H9 (cell line): ENCODE data around the gene SLF1. TPM values are rescaled to one million over a fixed set of nuclear protein-coding genes. Genes with fewer than 3 reads are reported as not detected.

Experiments used
- DNase-seq: peaks from one replicate; pipeline ENCODE4 v3.0.0-alpha.2; 2017
- H2AFZ ChIP-seq: one replicate; pipeline ENCODE4 v1.6.1; 2013; ENCODE audit warnings: mild to moderate bottlenecking, low read length, control low read depth, moderate library complexity
- H2AK5ac ChIP-seq: 2 replicates; pipeline ENCODE4 v1.6.1; 2013; ENCODE audit warnings: low read length, control low read depth, mixed read lengths; ENCODE audit not compliant: insufficient read length
- H2BK120ac ChIP-seq: one replicate; pipeline ENCODE4 v1.6.1; 2013; ENCODE audit warnings: low read depth, mild to moderate bottlenecking, low read length, control low read depth, inconsistent platforms; ENCODE audit not compliant: poor library complexity, severe bottlenecking
- H2BK12ac ChIP-seq: 2 replicates; pipeline ENCODE4 v1.6.1; 2013; ENCODE audit warnings: low read length, control low read depth, mixed read lengths, low read depth; ENCODE audit not compliant: insufficient read length
- H2BK15ac ChIP-seq: 2 replicates; pipeline ENCODE4 v1.6.1; 2013; ENCODE audit warnings: low read depth, low read length, control low read depth
- H2BK20ac ChIP-seq: one replicate; pipeline ENCODE4 v1.6.1; 2013; ENCODE audit warnings: low read depth, mild to moderate bottlenecking, low read length, control low read depth, inconsistent platforms; ENCODE audit not compliant: poor library complexity, severe bottlenecking
- H2BK5ac ChIP-seq: 2 replicates; pipeline ENCODE4 v1.6.1; 2013; ENCODE audit warnings: low read length, control low read depth, mixed read lengths; ENCODE audit not compliant: insufficient read length
- H3K14ac ChIP-seq: 2 replicates; pipeline ENCODE4 v1.6.1; 2013; ENCODE audit warnings: low read length, control low read depth; ENCODE audit not compliant: insufficient read depth
- H3K18ac ChIP-seq: 2 replicates; pipeline ENCODE4 v1.6.1; 2013; ENCODE audit warnings: low read depth, mild to moderate bottlenecking, mixed read lengths, low read length, control low read depth; ENCODE audit not compliant: insufficient read length
- H3K23ac ChIP-seq: 2 replicates; pipeline ENCODE4 v1.6.1; 2013; ENCODE audit warnings: low read length, control low read depth, mixed read lengths, low read depth; ENCODE audit not compliant: insufficient read length
- H3K23me2 ChIP-seq: 2 replicates; pipeline ENCODE4 v1.6.1; 2013; ENCODE audit warnings: low read depth, mild to moderate bottlenecking, mixed read lengths, low read length, control low read depth; ENCODE audit not compliant: insufficient read length, poor library complexity, severe bottlenecking
- H3K27ac ChIP-seq: 2 replicates; pipeline ENCODE4 v1.5.1; 2013; ENCODE audit warnings: low read length, control low read depth, mixed read lengths, low read depth; ENCODE audit not compliant: insufficient read length
- H3K27me3 ChIP-seq: 2 replicates; pipeline ENCODE4 v1.6.1; 2013; ENCODE audit warnings: low read length, control low read depth, inconsistent platforms; ENCODE audit not compliant: insufficient read depth
- H3K4ac ChIP-seq: 2 replicates; pipeline ENCODE4 v1.6.1; 2013; ENCODE audit warnings: low read depth, mild to moderate bottlenecking, control low read depth, inconsistent platforms, low read length, moderate library complexity
- H3K4me1 ChIP-seq: 2 replicates; pipeline ENCODE4 v1.6.1; 2013; ENCODE audit warnings: low read length, control low read depth, inconsistent platforms; ENCODE audit not compliant: insufficient read depth
- H3K4me2 ChIP-seq: 2 replicates; pipeline ENCODE4 v1.6.1; 2013; ENCODE audit warnings: low read length, control low read depth, mixed read lengths; ENCODE audit not compliant: insufficient read length, insufficient read depth
- H3K56ac ChIP-seq: 2 replicates; pipeline ENCODE4 v1.6.1; 2013; ENCODE audit warnings: low read depth, mild to moderate bottlenecking, mixed read lengths, low read length, control low read depth; ENCODE audit not compliant: insufficient read length
- H3K79me1 ChIP-seq: 2 replicates; pipeline ENCODE4 v1.6.1; 2013; ENCODE audit warnings: low read depth, mild to moderate bottlenecking, moderate library complexity, low read length, control low read depth, inconsistent platforms; ENCODE audit not compliant: insufficient read depth, poor library complexity, severe bottlenecking
- H3K79me2 ChIP-seq: 2 replicates; pipeline ENCODE4 v1.6.1; 2013; ENCODE audit warnings: low read length, control low read depth, inconsistent platforms; ENCODE audit not compliant: insufficient read depth
- H3K9ac ChIP-seq: 2 replicates; pipeline ENCODE4 v1.6.1; 2013; ENCODE audit warnings: low read length, control low read depth, mixed read lengths; ENCODE audit not compliant: insufficient read length; ENCODE audit errors: extremely low read depth
- H3K9me3 ChIP-seq: one replicate; pipeline ENCODE4 v1.6.1; 2013; ENCODE audit warnings: low read depth, low read length, inconsistent platforms; ENCODE audit not compliant: control insufficient read depth
- H3T11ph ChIP-seq: one replicate; pipeline ENCODE4 v1.6.1; 2013; ENCODE audit warnings: mild to moderate bottlenecking, low read length, control low read depth, inconsistent platforms
- H4K20me1 ChIP-seq: one replicate; pipeline ENCODE4 v1.6.1; 2013; ENCODE audit not compliant: control insufficient read depth, insufficient read length, insufficient read depth
- H4K5ac ChIP-seq: 2 replicates; pipeline ENCODE4 v1.6.1; 2013; ENCODE audit warnings: low read depth, mild to moderate bottlenecking, mixed read lengths, low read length, control low read depth; ENCODE audit not compliant: insufficient read length
- H4K8ac ChIP-seq: replicated peaks from 2 replicates; pipeline ENCODE4 v1.6.1; 2013; ENCODE audit warnings: low read length, control low read depth, mixed read lengths, low read depth; ENCODE audit not compliant: insufficient read length
- H4K91ac ChIP-seq: 2 replicates; pipeline ENCODE4 v1.6.1; 2013; ENCODE audit warnings: low read depth, mild to moderate bottlenecking, moderate library complexity, mixed read lengths, low read length, control low read depth; ENCODE audit not compliant: insufficient read length
- H3K27ac Mint-ChIP-seq, 3 experiments: 2 replicates in 2 of 3; 3 replicates in 1 of 3; pipeline ENCODE4 v1.8.0; 2020 to 2021; ENCODE audit warnings: mixed read lengths in 3 of 3, mild to moderate bottlenecking in 1 of 3, moderate library complexity in 1 of 3
- H3K27me3 Mint-ChIP-seq: 2 replicates; pipeline ENCODE4 v1.8.0; 2021; ENCODE audit warnings: low read depth, mild to moderate bottlenecking, moderate library complexity, mixed read lengths
- H3K36me3 Mint-ChIP-seq, 3 experiments: 2 replicates in 2 of 3; 3 replicates in 1 of 3; pipeline ENCODE4 v1.8.0; 2020 to 2021; ENCODE audit warnings: low read depth in 3 of 3, mixed read lengths in 3 of 3; ENCODE audit not compliant: insufficient read depth in 1 of 3
- H3K4me1 Mint-ChIP-seq, 2 experiments: 2 replicates each; pipeline ENCODE4 v1.8.0; 2020; ENCODE audit warnings: mixed read lengths in 2 of 2
- H3K4me3 Mint-ChIP-seq, 2 experiments: 2 replicates in 1 of 2; 3 replicates in 1 of 2; pipeline ENCODE4 v1.8.0; 2020 to 2021; ENCODE audit warnings: mild to moderate bottlenecking in 2 of 2, mixed read lengths in 2 of 2, moderate library complexity in 1 of 2
- H3K9me3 Mint-ChIP-seq, 2 experiments: 2 replicates in 1 of 2; 3 replicates in 1 of 2; pipeline ENCODE4 v1.8.0; 2020; ENCODE audit warnings: mild to moderate bottlenecking in 2 of 2, mixed read lengths in 2 of 2, moderate library complexity in 1 of 2
- total RNA-seq: library from RNA; stranded (reverse); gene quantifications from 2 replicates; pipeline ENCODE4 v1.2.1, GENCODE V29; 2021
- TF ChIP-seq, protein P1 (sequence below): fragments of 200-600 bp; sonication (generic); conservative IDR thresholded peaks from 3 replicates; pipeline ENCODE4 v1.8.0; 2021; ENCODE audit warnings: antibody characterized with exemption, mild to moderate bottlenecking

The SLF1 gene
- total RNA-seq, 1 experiment from 2014 or later: 12.5 TPM

DNA sequence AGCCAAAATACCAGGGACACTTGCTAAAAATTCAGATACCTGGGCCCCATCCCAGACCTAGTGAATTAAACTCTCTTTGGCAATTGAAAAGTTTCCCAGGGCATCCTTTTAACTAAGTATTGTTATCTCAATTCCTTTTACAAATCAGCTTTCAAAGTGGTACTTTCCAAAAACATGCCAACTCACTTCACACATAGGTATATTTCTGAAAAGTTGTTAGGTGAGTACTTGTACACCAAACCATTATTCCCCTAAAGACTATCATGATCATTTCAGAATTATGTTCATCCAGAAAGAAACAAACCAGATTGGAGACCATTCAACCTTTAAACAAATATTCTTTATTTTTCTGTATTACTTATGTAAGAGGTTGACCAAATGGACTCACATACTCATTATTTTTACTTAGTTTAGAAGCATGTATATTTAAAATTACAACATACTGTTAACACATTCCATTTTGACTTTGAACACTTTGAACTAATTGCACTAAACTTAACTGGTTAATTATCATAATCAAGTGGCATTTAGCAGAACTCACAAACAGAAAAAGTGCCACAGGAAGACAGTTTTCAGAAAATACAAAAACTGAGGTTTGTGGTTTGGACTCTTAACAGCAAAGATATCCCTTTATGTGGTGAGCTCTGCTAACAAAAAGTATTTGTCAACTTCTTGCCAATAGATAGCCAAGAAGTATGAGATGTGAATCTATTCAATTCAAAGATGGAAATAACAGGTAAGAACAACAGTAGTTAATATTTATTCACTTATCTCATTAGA lies 40.8 kb upstream of the SLF1 start:
- H3K4ac ChIP-seq: no peak overlapping the region
- H3K18ac ChIP-seq: no peak overlapping the region
- no peaks in the 10 kb centered on the region for H3K9me3 ChIP-seq
- H3K27me3 ChIP-seq: no peaks in the 10 kb centered on the region
- TF ChIP-seq, protein P1, sequence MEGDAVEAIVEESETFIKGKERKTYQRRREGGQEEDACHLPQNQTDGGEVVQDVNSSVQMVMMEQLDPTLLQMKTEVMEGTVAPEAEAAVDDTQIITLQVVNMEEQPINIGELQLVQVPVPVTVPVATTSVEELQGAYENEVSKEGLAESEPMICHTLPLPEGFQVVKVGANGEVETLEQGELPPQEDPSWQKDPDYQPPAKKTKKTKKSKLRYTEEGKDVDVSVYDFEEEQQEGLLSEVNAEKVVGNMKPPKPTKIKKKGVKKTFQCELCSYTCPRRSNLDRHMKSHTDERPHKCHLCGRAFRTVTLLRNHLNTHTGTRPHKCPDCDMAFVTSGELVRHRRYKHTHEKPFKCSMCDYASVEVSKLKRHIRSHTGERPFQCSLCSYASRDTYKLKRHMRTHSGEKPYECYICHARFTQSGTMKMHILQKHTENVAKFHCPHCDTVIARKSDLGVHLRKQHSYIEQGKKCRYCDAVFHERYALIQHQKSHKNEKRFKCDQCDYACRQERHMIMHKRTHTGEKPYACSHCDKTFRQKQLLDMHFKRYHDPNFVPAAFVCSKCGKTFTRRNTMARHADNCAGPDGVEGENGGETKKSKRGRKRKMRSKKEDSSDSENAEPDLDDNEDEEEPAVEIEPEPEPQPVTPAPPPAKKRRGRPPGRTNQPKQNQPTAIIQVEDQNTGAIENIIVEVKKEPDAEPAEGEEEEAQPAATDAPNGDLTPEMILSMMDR: no peak
- H3K36me3 Mint-ChIP-seq: no peaks in the 10 kb centered on the region
- no peak overlapping the region for H3K27ac ChIP-seq
- H4K8ac ChIP-seq: no peak overlapping the region
- H3K4me1 Mint-ChIP-seq: peaks cover 21 to 23% of the 10 kb centered on the region in 2 experiments
- no peak overlapping the region for H3K14ac ChIP-seq
- H3K27me3 Mint-ChIP-seq: no peaks in the 10 kb centered on the region; the same call in 1 of the 2 replicates
- H2AFZ ChIP-seq: no peak overlapping the region
- no peak overlapping the region for H3T11ph ChIP-seq
- H3K79me1 ChIP-seq: no peaks in the 10 kb centered on the region
- H2BK120ac ChIP-seq: no peak overlapping the region
- no peaks in the 10 kb centered on the region for H3K23me2 ChIP-seq
- no peak overlapping the region for H4K91ac ChIP-seq
- no peaks in the 10 kb centered on the region for H4K20me1 ChIP-seq
- no peak overlapping the region for H2BK20ac ChIP-seq
- no peaks in the 10 kb centered on the region; the same call in 1 of the 2 replicates for H3K4me1 ChIP-seq
- H2BK5ac ChIP-seq: no peak overlapping the region
- no peaks in the 10 kb centered on the region for H3K79me2 ChIP-seq
- no peak overlapping the region for H3K4me2 ChIP-seq
- H3K9ac ChIP-seq: no peak overlapping the region
- H3K23ac ChIP-seq: no peak overlapping the region
- no peak overlapping the region for H3K27ac Mint-ChIP-seq
- no peak overlapping the region for H3K56ac ChIP-seq
- no peak overlapping the region for H2AK5ac ChIP-seq
- no peak overlapping the region for H2BK15ac ChIP-seq
- no peak overlapping the region for H2BK12ac ChIP-seq
- H3K9me3 Mint-ChIP-seq: no peaks in the 10 kb centered on the region
- no peak for DNase-seq
- no peak overlapping the region for H4K5ac ChIP-seq
- H3K4me3 Mint-ChIP-seq: no peak overlapping the region
